ENCODE results near the gene CCDC14.

- TF ChIP-seq NFRKB (IDR thresholded peaks at IDR 0.05; ENCODE audit: low read depth) (no peak), PHF8 (IDR thresholded peaks at IDR 0.05; ENCODE audit: borderline replicate concordance, low read length) (no peak), CBX2 (IDR thresholded peaks at IDR 0.05; ENCODE audit: insufficient read depth, low read length, poor library complexity, severe bottlenecking) (no peak), NFXL1 (CRISPR knock-in tag; IDR thresholded peaks at IDR 0.05) (no peak), PTBP1 (IDR thresholded peaks at IDR 0.05; ENCODE audit: low read depth, low read length) (no peak), ZBTB1 (CRISPR knock-in tag; IDR thresholded peaks at IDR 0.05; ENCODE audit: borderline replicate concordance, low read depth) (no peak), CBFA2T3 (IDR thresholded peaks at IDR 0.05) (no peak), CTCF (IDR thresholded peaks at IDR 0.05 in 2 of 3, conservative IDR thresholded peaks at IDR 0.05 in 1 of 3; ENCODE audit: insufficient read depth in 2 of 3, low read depth in 1 of 3, low read length in 3 of 3) (no peak), OTX1 (CRISPR knock-in tag; IDR thresholded peaks at IDR 0.05) (no peak), ZNF274 (IDR thresholded peaks at IDR 0.05; ENCODE audit: borderline replicate concordance, low read depth, low read length) (no peak), KDM1A (IDR thresholded peaks at IDR 0.05) (no peak), ZNF77 (CRISPR knock-in tag; IDR thresholded peaks at IDR 0.05) (no peak)
- TF ChIP-seq, protein P1, sequence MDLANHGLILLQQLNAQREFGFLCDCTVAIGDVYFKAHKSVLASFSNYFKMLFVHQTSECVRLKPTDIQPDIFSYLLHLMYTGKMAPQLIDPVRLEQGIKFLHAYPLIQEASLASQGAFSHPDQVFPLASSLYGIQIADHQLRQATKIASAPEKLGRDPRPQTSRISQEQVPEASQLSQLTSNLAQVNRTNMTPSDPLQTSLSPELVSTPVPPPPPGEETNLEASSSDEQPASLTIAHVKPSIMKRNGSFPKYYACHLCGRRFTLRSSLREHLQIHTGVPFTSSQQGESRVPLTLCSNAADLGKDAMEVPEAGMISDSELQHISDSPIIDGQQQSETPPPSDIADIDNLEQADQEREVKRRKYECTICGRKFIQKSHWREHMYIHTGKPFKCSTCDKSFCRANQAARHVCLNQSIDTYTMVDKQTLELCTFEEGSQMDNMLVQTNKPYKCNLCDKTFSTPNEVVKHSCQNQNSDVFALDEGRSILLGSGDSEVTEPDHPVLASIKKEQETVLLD (IDR thresholded peaks at IDR 0.05) = no peak
Observed at GRCh38 chr3:123871946-123872345, 89.1 kb downstream of the CCDC14 start.
